NCI-H2081 (cell line): ENCODE measurements around the gene GTF3C4.
"Not testable (repeated sequence)": the region's sequence is repeated elsewhere in the genome, so short reads cannot be mapped to it uniquely, and the experiment has no call there.

Experiments used
- DNase-seq, 2 experiments: peaks; one replicate each; lab custom pipeline; 2025; lab: John Stamatoyannopoulos, UW

GTF3C4 gene

GRCh38 chr9:132702254-132702653 lies 32.0 kb downstream of the GTF3C4 start:
- no peak for DNase-seq

GRCh38 chr9:132703336-132703735 lies 33.1 kb downstream of the GTF3C4 start:
- no peak for DNase-seq

- DNase-seq, result no peak
Observed at GRCh38 chr9:132708239-132708638, 38.0 kb downstream of the GTF3C4 start.

- DNase-seq, result no peak
Observed at GRCh38 chr9:132708769-132709430, 38.6 kb downstream of the GTF3C4 start.

- no peak for DNase-seq
Observed at GRCh38 chr9:132710333-132710732, 40.1 kb downstream of the GTF3C4 start.

GRCh38 chr9:132711152-132711551 lies 40.9 kb downstream of the GTF3C4 start:
- DNase-seq, result not testable (repeated sequence)

GRCh38 chr9:132711846-132712245 lies 41.6 kb downstream of the GTF3C4 start:
- DNase-seq, result no peak

GRCh38 chr9:132712753-132713152 lies 42.5 kb downstream of the GTF3C4 start:
- no peak for DNase-seq

GRCh38 chr9:132716007-132716406 lies 45.7 kb downstream of the GTF3C4 start:
- no peak for DNase-seq

GRCh38 chr9:132717326-132717945 lies 47.2 kb downstream of the GTF3C4 start:
- DNase-seq, result no peak

GRCh38 chr9:132718381-132718928 lies 48.2 kb downstream of the GTF3C4 start:
- DNase-seq, result not testable (repeated sequence)

GRCh38 chr9:132721661-132722060 lies 51.4 kb downstream of the GTF3C4 start:
- no peak for DNase-seq

- no peak for DNase-seq
Observed at GRCh38 chr9:132722564-132723065, 52.4 kb downstream of the GTF3C4 start.

- no peak for DNase-seq
Observed at GRCh38 chr9:132723809-132724208, 53.5 kb downstream of the GTF3C4 start.

- DNase-seq, result no peak
Observed at GRCh38 chr9:132725306-132725705, 55.0 kb downstream of the GTF3C4 start.

- no peak for DNase-seq
Observed at GRCh38 chr9:132726576-132727130, 56.4 kb downstream of the GTF3C4 start.

GRCh38 chr9:132728071-132728470 lies 57.8 kb downstream of the GTF3C4 start:
- no peak for DNase-seq

GRCh38 chr9:132728497-132728896 lies 58.2 kb downstream of the GTF3C4 start:
- no peak for DNase-seq

GRCh38 chr9:132729235-132729890 lies 59.1 kb downstream of the GTF3C4 start:
- DNase-seq, result no peak

GRCh38 chr9:132730054-132731033 lies 60.1 kb downstream of the GTF3C4 start:
- no peak for DNase-seq

- DNase-seq, result no peak
Observed at GRCh38 chr9:132731230-132731629, 61.0 kb downstream of the GTF3C4 start.
